ENCODE measurements around the gene SPIRE1. TPM values are rescaled to one million over a fixed set of nuclear protein-coding genes. Genes with fewer than 3 reads are reported as not detected.

The SPIRE1 gene
- total RNA-seq, 2 donors from 2014 or later = 21.9 to 23.6 TPM

DNA sequence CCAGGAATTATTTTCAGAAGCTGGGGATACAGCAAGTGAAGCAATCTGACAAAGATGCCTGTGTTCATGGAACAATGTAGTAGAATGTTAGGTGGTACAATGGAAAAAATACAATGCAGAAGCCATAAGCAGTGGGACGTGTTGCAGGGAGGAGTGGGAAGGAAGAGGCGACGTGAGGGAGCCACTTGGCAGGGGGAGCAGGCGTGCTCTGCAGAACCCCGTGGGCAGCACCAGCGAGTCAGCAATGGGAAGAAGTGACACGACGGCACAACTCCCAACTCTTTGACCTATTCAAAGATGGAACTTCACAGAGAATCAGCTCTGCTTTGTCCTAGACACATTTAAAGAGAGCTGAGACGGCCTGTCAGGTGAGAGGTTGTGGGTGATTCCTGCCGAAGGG, 219.7 kb downstream of the SPIRE1 start:
- Histone ChIP-seq H3K27me3 (replicated peaks; ENCODE audit: insufficient read depth) (no peaks in the 10 kb centered on the region), H3K4me1 (replicated peaks) (no peaks in the 10 kb centered on the region), H3K36me3 (no peaks in the 10 kb centered on the region), H3K9me3 (no peaks in the 10 kb centered on the region), H3K27ac (no peak overlapping the region), H3K4me3 (no peak overlapping the region)
- intact Hi-C loops (cut with DNase I) = no loop called here
- WGBS = 88% methylated on average over 10 of the region's 10 CpGs
- no peak for TF ChIP-seq POLR2AphosphoS5 (IDR thresholded peaks at IDR 0.05)
- TF ChIP-seq, protein P1, sequence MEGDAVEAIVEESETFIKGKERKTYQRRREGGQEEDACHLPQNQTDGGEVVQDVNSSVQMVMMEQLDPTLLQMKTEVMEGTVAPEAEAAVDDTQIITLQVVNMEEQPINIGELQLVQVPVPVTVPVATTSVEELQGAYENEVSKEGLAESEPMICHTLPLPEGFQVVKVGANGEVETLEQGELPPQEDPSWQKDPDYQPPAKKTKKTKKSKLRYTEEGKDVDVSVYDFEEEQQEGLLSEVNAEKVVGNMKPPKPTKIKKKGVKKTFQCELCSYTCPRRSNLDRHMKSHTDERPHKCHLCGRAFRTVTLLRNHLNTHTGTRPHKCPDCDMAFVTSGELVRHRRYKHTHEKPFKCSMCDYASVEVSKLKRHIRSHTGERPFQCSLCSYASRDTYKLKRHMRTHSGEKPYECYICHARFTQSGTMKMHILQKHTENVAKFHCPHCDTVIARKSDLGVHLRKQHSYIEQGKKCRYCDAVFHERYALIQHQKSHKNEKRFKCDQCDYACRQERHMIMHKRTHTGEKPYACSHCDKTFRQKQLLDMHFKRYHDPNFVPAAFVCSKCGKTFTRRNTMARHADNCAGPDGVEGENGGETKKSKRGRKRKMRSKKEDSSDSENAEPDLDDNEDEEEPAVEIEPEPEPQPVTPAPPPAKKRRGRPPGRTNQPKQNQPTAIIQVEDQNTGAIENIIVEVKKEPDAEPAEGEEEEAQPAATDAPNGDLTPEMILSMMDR (IDR thresholded peaks at IDR 0.05) = no peak
- no peak for TF ChIP-seq POLR2A (IDR thresholded peaks at IDR 0.05)
- DNase-seq (ENCODE audit: low spot score) = no peak

DNA sequence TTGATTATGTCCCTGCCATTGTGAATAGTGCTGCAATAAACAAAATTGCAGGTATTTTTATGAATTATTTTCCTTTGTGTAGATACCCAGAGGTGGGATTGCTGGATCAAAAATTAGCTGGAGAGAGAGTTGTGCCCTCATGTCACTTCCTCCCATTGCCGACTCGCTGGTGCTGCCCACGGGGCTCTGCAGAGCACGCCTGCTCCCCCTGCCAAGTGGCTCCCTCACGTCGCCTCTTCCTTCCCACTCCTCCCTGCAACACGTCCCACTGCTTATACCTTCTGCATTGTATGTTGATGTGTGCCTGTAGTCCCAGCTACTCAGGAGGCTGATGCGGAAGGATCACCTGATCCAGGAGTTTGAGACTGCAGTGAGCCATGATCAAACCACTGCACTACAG, 222.0 kb downstream of the SPIRE1 start:
- WGBS = 92% methylated on average over 8 of the region's 8 CpGs
- H3K4me3 ChIP-seq = no peak overlapping the region
- no peak for DNase-seq (ENCODE audit: low spot score)
- no peak overlapping the region for H3K27ac ChIP-seq
- H3K9me3 ChIP-seq = no peaks in the 10 kb centered on the region
- no peak for TF ChIP-seq POLR2A (IDR thresholded peaks at IDR 0.05)
- no peak for TF ChIP-seq POLR2AphosphoS5 (IDR thresholded peaks at IDR 0.05)
- TF ChIP-seq, protein P1 (IDR thresholded peaks at IDR 0.05) = no peak
- H3K27me3 ChIP-seq (replicated peaks; ENCODE audit: insufficient read depth) = no peaks in the 10 kb centered on the region
- H3K36me3 ChIP-seq = no peaks in the 10 kb centered on the region
- no peaks in the 10 kb centered on the region for H3K4me1 ChIP-seq (replicated peaks)
- intact Hi-C loops (cut with DNase I) = no loop called here

DNA sequence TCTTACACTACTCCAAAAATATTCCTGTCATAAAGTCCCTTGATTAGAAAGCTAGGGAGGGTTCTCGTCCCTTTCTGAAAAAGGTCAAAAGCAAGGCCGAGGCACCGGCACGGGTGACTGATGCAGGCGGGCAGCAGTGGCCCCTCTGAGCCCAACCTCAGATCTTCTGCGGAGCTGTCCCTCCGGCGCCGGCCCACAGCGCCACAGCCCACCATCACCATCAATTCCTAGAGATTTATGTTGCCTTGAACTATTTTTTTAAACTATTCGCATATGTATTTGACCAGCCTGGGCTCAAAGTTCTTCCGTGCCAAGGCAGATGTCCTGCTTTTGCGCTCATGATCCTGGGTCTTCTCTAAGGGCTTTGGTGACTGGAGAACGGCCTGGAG, 223.4 kb downstream of the SPIRE1 start:
- TF ChIP-seq POLR2A (IDR thresholded peaks at IDR 0.05) = no peak
- TF ChIP-seq, protein P1 (IDR thresholded peaks at IDR 0.05) = no peak
- TF ChIP-seq POLR2AphosphoS5 (IDR thresholded peaks at IDR 0.05) = no peak
- 94% methylated on average over 14 of the region's 14 CpGs for WGBS
- no peak overlapping the region for H3K4me3 ChIP-seq

DNA sequence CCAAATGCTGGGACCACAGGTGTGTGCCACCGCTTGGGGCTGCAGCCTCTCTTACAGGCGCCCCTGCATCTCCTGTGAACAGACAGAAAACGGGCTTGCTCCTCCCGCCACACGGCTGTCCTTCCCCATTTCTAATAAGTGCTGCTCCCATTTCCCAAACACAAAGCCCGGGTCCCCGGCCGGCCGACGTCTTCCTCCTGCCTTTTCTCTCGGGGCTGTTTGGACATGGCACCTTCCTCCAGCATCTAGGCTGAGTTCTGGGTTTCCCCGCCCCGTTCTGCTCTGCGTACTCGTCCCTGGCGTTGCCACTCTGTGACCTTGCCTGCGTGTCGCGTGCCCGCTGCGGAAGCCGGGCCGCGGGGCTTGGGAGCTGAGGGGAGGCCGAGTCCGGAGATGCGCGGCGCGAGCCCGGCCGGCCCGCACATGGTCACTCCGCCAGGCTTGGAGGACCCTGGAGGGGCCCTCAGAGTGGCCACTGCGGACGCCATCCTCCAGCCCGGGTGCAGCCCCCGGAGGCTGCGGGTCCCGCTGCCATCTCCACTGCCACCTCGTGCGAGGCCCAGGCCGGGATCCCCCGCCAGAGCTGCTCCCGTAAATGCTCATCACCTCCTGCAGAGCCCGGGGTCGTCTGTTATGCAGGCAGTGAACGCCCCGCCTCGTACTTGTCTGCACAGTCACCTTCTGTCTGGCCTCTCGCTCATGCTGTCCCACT, 223.9 kb downstream of the SPIRE1 start:
- intact Hi-C loops (cut with DNase I) = no loop called here
- TF ChIP-seq, protein P1 (IDR thresholded peaks at IDR 0.05) = no peak
- TF ChIP-seq POLR2AphosphoS5 (IDR thresholded peaks at IDR 0.05) = no peak
- TF ChIP-seq POLR2A (IDR thresholded peaks at IDR 0.05) = no peak
- Histone ChIP-seq H3K4me3 (no peak overlapping the region), H3K27me3 (replicated peaks; ENCODE audit: insufficient read depth) (no peaks in the 10 kb centered on the region), H3K4me1 (replicated peaks) (no peaks in the 10 kb centered on the region), H3K36me3 (no peaks in the 10 kb centered on the region), H3K9me3 (no peaks in the 10 kb centered on the region), H3K27ac (no peak overlapping the region)
- DNase-seq (ENCODE audit: low spot score) = no peak
- WGBS = 95% methylated on average over 51 of the region's 51 CpGs

More for the DNA sequence above, 223.4 kb downstream of the SPIRE1 start:
- Histone ChIP-seq H3K36me3 (no peaks in the 10 kb centered on the region), H3K4me1 (replicated peaks) (no peaks in the 10 kb centered on the region), H3K27ac (no peak overlapping the region), H3K27me3 (replicated peaks; ENCODE audit: insufficient read depth) (no peaks in the 10 kb centered on the region), H3K9me3 (no peaks in the 10 kb centered on the region)
- no peak for DNase-seq (ENCODE audit: low spot score)
- intact Hi-C loops (cut with DNase I) = no loop called here

DNA sequence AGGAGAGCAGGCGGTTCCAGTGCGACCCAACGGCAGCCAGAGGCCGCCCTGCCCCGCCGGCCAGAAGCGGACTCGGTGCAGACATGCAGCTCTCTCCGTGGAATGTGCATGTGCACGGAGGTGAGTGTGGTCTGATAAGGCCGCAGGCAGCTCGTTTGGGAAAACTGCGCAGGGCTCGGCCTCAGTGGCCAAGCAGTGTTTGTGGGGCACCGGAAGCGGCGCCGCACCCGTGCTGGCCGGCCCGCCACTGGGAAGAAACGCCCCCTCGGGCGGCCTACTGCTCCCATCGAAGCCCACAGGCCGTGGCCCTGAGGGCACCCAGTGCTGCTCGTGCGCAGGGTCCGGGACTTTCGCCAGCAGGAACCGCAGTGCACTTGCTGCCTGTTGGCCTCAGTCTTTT, 225.0 kb downstream of the SPIRE1 start:
- WGBS = 96% methylated on average over 31 of the region's 31 CpGs
- no peaks in the 10 kb centered on the region for H3K4me1 ChIP-seq (replicated peaks)
- intact Hi-C loops (cut with DNase I) = no loop called here
- no peaks in the 10 kb centered on the region for H3K9me3 ChIP-seq
- no peak for DNase-seq (ENCODE audit: low spot score)
- no peaks in the 10 kb centered on the region for H3K36me3 ChIP-seq
- H3K4me3 ChIP-seq = no peak overlapping the region
- H3K27me3 ChIP-seq (replicated peaks; ENCODE audit: insufficient read depth) = no peaks in the 10 kb centered on the region
- no peak overlapping the region for H3K27ac ChIP-seq
- TF ChIP-seq, protein P1 (IDR thresholded peaks at IDR 0.05) = no peak
- TF ChIP-seq POLR2AphosphoS5 (IDR thresholded peaks at IDR 0.05) (no peak), POLR2A (IDR thresholded peaks at IDR 0.05) (no peak)

Measured in prostate gland (tissue), 2 donors.